Kasumi-1 (cell line): ENCODE data around the gene MTMR6.
"Not testable (repeated sequence)": the region's sequence is repeated elsewhere in the genome, so short reads cannot be mapped to it uniquely, and the experiment has no call there.

ENCODE experiments used
- DNase-seq, 2 experiments: peaks; one replicate each; lab custom pipeline; 2025; lab: John Stamatoyannopoulos, UW

Gene MTMR6

GRCh38 chr13:25286969-25287961, at the start of gene MTMR6:
Gene MTMR6, minus strand, starts transcription at chr13:25287488. Its CDS starts 241 bp downstream, at chr13:25287247.
- peak; percentile 60 to 70 for DNase-seq

- no peak for DNase-seq
Measured at GRCh38 chr13:25335856-25336255, 48.6 kb upstream of the MTMR6 start.

GRCh38 chr13:25330541-25330940, 43.3 kb upstream of the MTMR6 start:
- no peak for DNase-seq

- DNase-seq: no peak
Measured at GRCh38 chr13:25329706-25330105, 42.4 kb upstream of the MTMR6 start.

GRCh38 chr13:25324100-25324499, 36.8 kb upstream of the MTMR6 start:
- no peak for DNase-seq

GRCh38 chr13:25319771-25320170, 32.5 kb upstream of the MTMR6 start:
- no peak for DNase-seq

GRCh38 chr13:25318946-25319345, 31.7 kb upstream of the MTMR6 start:
- not testable (repeated sequence) for DNase-seq

- DNase-seq: no peak
Measured at GRCh38 chr13:25310891-25311290, 23.6 kb upstream of the MTMR6 start.

GRCh38 chr13:25306671-25307464, 19.6 kb upstream of the MTMR6 start:
- no peak for DNase-seq

- no peak for DNase-seq
Measured at GRCh38 chr13:25302121-25302520, 14.8 kb upstream of the MTMR6 start.

GRCh38 chr13:25301347-25302113, 14.2 kb upstream of the MTMR6 start, which contains the start of gene NUP58:
Gene NUP58, plus strand, starts transcription at chr13:25301625. Its CDS starts 149 bp downstream, at chr13:25301774.
- DNase-seq: peak; percentile 56 to 75

- DNase-seq: no peak
Measured at GRCh38 chr13:25300861-25301346, 13.6 kb upstream of the MTMR6 start.

GRCh38 chr13:25295701-25296100, 8.4 kb upstream of the MTMR6 start:
- no peak for DNase-seq

- DNase-seq: no peak
Measured at GRCh38 chr13:25295228-25295627, 7.9 kb upstream of the MTMR6 start.

GRCh38 chr13:25292301-25292700, 5.0 kb upstream of the MTMR6 start:
- DNase-seq: peak; percentile 19 to 22

GRCh38 chr13:25291691-25292090, 4.4 kb upstream of the MTMR6 start:
- no peak for DNase-seq

- peak in 1 of 2 experiments; percentile 1 for DNase-seq
Measured at GRCh38 chr13:25288966-25289365, 1.7 kb upstream of the MTMR6 start.

- DNase-seq: peak in 1 of 2 experiments; percentile 3
Measured at GRCh38 chr13:25286308-25286968, 850 bp downstream of the MTMR6 start.

GRCh38 chr13:25281935-25282332, 5.4 kb downstream of the MTMR6 start:
- DNase-seq: no peak

- no peak for DNase-seq
Measured at GRCh38 chr13:25281193-25281934, 5.9 kb downstream of the MTMR6 start.
